GM12872 (cell line): Measurements from ENCODE around the gene SLX9.

Experiments
- CTCF ChIP-seq: IDR thresholded peaks from 3 replicates; pipeline ENCODE4 v1.5.1; 2011; ENCODE audit warnings: low read depth, mild to moderate bottlenecking, low read length, moderate library complexity; ENCODE audit not compliant: insufficient read depth

The SLX9 gene

GRCh38 chr21:44972821-44973220 lies 33.0 kb downstream of the SLX9 start:
- no peak for TF ChIP-seq CTCF

GRCh38 chr21:44973598-44973997 lies 33.8 kb downstream of the SLX9 start:
- no peak for TF ChIP-seq CTCF

GRCh38 chr21:44974676-44975075 lies 34.8 kb downstream of the SLX9 start:
- no peak for TF ChIP-seq CTCF

- no peak for TF ChIP-seq CTCF
Measured at GRCh38 chr21:44975720-44976555, 36.1 kb downstream of the SLX9 start.

GRCh38 chr21:44977616-44978340 lies 37.9 kb downstream of the SLX9 start:
- no peak for TF ChIP-seq CTCF

GRCh38 chr21:44979687-44980561 lies 40.1 kb downstream of the SLX9 start:
- TF ChIP-seq CTCF, result no peak
